Transverse colon (tissue), 4 donors: ENCODE data around the gene SECISBP2. TPM values are rescaled to one million over a fixed set of nuclear protein-coding genes. Genes with fewer than 3 reads are reported as not detected.

Source experiments
- DNase-seq: peaks from one replicate; pipeline ENCODE4 v3.0.0-alpha.2; 2019
- H3K27ac ChIP-seq, 4 donors: fragments of 200-600 bp; sonication (generic); 2 replicates each; pipeline ENCODE4 v1.5.1; 2016 to 2018; ENCODE audit warnings: inconsistent platforms in 4 of 4
- H3K27me3 ChIP-seq: fragments of 200-600 bp; sonication (generic); 2 replicates; pipeline ENCODE4 v1.5.1; 2017; ENCODE audit warnings: inconsistent platforms
- H3K36me3 ChIP-seq, 4 donors: fragments of 200-600 bp; sonication (generic); 2 replicates each; pipeline ENCODE4 v1.5.1; 2017 to 2019; ENCODE audit warnings: inconsistent platforms in 4 of 4
- H3K4me1 ChIP-seq, 4 donors: fragments of 200-600 bp; sonication (generic); 2 replicates each; pipeline ENCODE4 v1.5.1; 2017 to 2020; ENCODE audit warnings: inconsistent platforms in 4 of 4
- H3K4me3 ChIP-seq, 4 donors: fragments of 200-600 bp; sonication (generic); 1 replicate in 1 of 4; 2 replicates in 3 of 4; pipeline versions ENCODE4 v1.5.1 to v1.6.1; 2017 to 2019; ENCODE audit warnings: inconsistent platforms in 4 of 4
- H3K9me3 ChIP-seq, 2 donors: fragments of 200-600 bp; sonication (generic); 2 replicates each; pipeline ENCODE4 v1.5.1; 2017 to 2019; ENCODE audit warnings: inconsistent platforms in 2 of 2
- EP300 ChIP-seq: sonication (generic); formaldehyde crosslinking; IDR thresholded peaks from one replicate; pipeline ENCODE4 v1.6.1; 2017; ENCODE audit warnings: antibody characterized with exemption, low read depth
- POLR2A ChIP-seq: fragments of 450-650 bp; IDR thresholded peaks from one replicate; pipeline ENCODE4 v1.6.1; 2016; ENCODE audit warnings: antibody characterized with exemption, mild to moderate bottlenecking, moderate library complexity
- POLR2AphosphoS5 ChIP-seq, 3 donors: sonication (generic); formaldehyde crosslinking; IDR thresholded peaks; one replicate each; pipeline ENCODE4 v1.6.1; 2016; ENCODE audit warnings: antibody characterized with exemption in 3 of 3
- WGBS, 2 donors: methylation state at CpG; one replicate each; pipeline ENCODE4 v1.1.5; 2018; ENCODE audit warnings: low coverage in 1 of 2; 5-methylcytosine and 5-hydroxymethylcytosine counted together
- in situ Hi-C, 4 donors: fragments of 200-750 bp; cut with MboI; loops; one replicate each; pipeline versions ENCODE4 v1.15.0 to v1.15.1; 2017; ENCODE audit warnings: low sequenced_read_pairs in 3 of 4, low pct_ligation_motif_present in 1 of 4, low pct_unique_long_range_greater_than_20kb in 1 of 4
- intact Hi-C: fragments of 100-400 bp; cut with DNase I; formaldehyde crosslinking; loops from one replicate; pipeline ENCODE4 v1.15.1; 2023; ENCODE audit warnings: low total_unique reads
- total RNA-seq, 4 donors: library from RNA; depleted of rRNA; stranded (reverse); fragments of >200 nt; gene quantifications; one replicate each; pipeline ENCODE4 v1.1.0, GENCODE V29; 2016
- TF ChIP-seq, protein P1 (sequence below), 5 experiments: fragments of 200-600 bp in 3 of 5; fragments of 450-650 bp in 2 of 5; sonication (generic) in 3 of 5; IDR thresholded peaks; 1 replicate in 2 of 5; 2 replicates in 3 of 5; pipeline ENCODE4 v1.5.1; 2016 to 2017; ENCODE audit warnings: antibody characterized with exemption in 5 of 5, inconsistent platforms in 3 of 5, mild to moderate bottlenecking in 2 of 5, moderate library complexity in 1 of 5

SECISBP2 gene
- total RNA-seq, 4 donors from 2014 or later = 46.8 to 127 (median 69.6) TPM

DNA sequence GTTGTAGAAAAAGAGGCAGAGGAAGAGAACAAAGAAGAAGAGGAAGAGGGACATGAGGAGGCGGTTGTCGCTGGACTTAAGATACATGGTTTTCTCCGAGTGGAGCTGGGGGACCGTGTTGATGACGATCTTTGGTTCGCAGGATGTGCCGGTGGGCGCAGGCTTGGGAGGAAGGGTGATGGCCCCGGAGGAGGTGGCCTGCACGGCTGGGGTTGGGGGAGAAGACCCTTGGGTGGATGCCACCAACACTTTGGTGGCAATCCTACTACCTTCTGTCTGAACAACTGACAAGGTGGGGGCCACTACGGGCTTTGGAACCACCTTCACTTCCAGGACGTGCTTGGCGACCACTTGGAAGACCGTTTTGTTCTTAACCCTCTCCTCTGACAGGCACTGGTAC is 60.7 kb downstream of the SECISBP2 start:
- no peaks in the 10 kb centered on the region for H3K9me3 ChIP-seq
- H3K27ac ChIP-seq = no peak overlapping the region
- no peak overlapping the region for H3K4me3 ChIP-seq
- intact Hi-C loops = no loop called here
- no peaks in the 10 kb centered on the region for H3K36me3 ChIP-seq
- peaks cover 0 to 8% (median 0%) of the 10 kb centered on the region in 4 donors for H3K4me1 ChIP-seq
- no peak for DNase-seq
- in situ Hi-C loops = no loop called here
- H3K27me3 ChIP-seq = no peaks in the 10 kb centered on the region
- TF ChIP-seq POLR2A = no peak
- TF ChIP-seq POLR2AphosphoS5 (IDR thresholded peaks at IDR 0.05) = no peak
- TF ChIP-seq, protein P1, sequence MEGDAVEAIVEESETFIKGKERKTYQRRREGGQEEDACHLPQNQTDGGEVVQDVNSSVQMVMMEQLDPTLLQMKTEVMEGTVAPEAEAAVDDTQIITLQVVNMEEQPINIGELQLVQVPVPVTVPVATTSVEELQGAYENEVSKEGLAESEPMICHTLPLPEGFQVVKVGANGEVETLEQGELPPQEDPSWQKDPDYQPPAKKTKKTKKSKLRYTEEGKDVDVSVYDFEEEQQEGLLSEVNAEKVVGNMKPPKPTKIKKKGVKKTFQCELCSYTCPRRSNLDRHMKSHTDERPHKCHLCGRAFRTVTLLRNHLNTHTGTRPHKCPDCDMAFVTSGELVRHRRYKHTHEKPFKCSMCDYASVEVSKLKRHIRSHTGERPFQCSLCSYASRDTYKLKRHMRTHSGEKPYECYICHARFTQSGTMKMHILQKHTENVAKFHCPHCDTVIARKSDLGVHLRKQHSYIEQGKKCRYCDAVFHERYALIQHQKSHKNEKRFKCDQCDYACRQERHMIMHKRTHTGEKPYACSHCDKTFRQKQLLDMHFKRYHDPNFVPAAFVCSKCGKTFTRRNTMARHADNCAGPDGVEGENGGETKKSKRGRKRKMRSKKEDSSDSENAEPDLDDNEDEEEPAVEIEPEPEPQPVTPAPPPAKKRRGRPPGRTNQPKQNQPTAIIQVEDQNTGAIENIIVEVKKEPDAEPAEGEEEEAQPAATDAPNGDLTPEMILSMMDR (IDR thresholded peaks at IDR 0.05) = no peak
- no peak for TF ChIP-seq EP300
- WGBS, 2 donors = 96 to 100% methylated on average over 5 to 14 of the region's 14 CpGs

DNA sequence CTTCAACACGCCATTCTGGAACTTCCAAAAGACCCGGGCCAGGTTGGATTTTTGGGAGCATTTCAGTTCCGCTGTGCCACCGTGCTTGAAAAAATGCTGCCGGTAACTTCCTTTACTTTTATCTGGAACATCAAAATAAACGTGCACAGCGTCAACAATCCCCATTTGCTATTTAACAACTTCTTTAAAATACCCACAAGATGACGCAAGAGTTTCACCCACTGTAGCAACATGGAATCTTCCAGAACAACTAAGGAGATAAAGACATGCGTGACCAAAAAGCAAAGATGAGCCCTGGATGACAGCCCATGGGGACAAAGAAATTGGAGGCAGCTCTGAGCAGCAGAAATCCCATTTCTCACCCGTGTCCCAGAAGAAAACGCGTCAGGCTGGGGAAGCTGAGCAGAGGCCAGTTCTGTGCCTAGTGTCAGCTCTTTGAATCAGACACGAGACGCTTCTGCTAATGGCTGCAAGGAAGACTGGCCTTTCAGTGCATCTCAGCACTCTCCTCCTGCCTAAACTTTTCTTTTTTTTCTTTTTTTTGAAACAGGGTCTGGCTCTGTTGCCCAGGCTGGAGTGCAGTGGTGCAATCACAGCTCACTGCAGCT is 61.3 kb downstream of the SECISBP2 start:
- Histone ChIP-seq H3K9me3 (no peaks in the 10 kb centered on the region), H3K27me3 (no peaks in the 10 kb centered on the region), H3K4me1 (peaks cover 0 to 8% (median 0%) of the 10 kb centered on the region in 4 donors), H3K27ac (no peak overlapping the region), H3K4me3 (no peak overlapping the region), H3K36me3 (no peaks in the 10 kb centered on the region)
- WGBS, 2 donors = 86 to 89% methylated on average over 11 to 14 of the region's 14 CpGs
- TF ChIP-seq POLR2A = no peak
- TF ChIP-seq, protein P1 (IDR thresholded peaks at IDR 0.05) = no peak
- no peak for TF ChIP-seq EP300
- no peak for TF ChIP-seq POLR2AphosphoS5 (IDR thresholded peaks at IDR 0.05)
- DNase-seq = no peak
- in situ Hi-C loops (no loop called here), intact Hi-C loops (no loop called here)

DNA sequence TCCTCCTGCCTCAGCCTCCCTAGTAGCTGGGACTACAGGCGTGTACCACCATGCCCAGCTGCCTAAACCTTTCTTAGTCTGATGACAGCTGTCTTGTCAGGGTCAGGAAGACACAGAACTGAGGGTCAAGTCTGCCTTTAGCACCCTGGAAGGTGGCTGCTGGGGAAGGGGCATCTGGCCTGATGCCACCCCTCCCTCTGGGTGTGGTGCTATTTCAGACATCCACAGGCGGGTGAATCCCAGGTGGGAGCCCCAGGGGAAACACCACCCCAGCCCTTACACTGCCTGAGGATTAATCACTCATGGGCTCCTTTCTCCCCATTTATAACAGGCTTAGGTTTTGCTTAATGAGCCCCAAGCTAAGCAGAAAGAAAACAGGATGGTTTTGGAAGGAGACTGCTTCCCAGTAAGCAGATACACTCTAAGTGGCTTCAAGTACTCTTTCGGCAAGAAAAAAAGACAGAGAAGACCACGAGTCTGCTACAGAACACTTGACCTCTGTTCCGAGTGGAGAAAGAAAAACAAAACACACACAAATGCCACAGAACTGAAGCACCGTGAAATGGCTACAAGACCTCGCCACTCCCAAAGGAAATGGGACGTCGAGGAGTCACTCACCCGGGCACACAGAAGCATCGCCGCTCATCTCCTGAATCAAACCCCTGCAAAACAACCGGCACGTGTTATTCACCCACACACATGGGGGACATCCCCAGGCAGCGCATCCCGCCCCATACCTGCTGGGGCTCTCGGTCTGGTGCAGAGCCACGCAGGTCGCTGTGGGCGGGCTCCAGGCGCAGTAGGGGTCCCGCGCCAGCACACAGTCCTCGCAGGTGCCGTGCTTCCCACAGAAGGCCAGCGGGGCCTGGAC is 62.4 kb downstream of the SECISBP2 start:
- Histone ChIP-seq H3K36me3 (no peaks in the 10 kb centered on the region), H3K27ac (no peak overlapping the region), H3K4me3 (no peak overlapping the region), H3K4me1 (peaks cover 0 to 1% (median 0%) of the 10 kb centered on the region in 4 donors), H3K27me3 (no peaks in the 10 kb centered on the region), H3K9me3 (no peaks in the 10 kb centered on the region)
- in situ Hi-C loops (no loop called here), intact Hi-C loops (no loop called here)
- no peak for DNase-seq
- TF ChIP-seq EP300 (no peak), POLR2A (no peak), POLR2AphosphoS5 (IDR thresholded peaks at IDR 0.05) (no peak)
- TF ChIP-seq, protein P1 (IDR thresholded peaks at IDR 0.05) = no peak
- WGBS, 2 donors = 85 to 86% methylated on average over 10 to 26 of the region's 26 CpGs

DNA sequence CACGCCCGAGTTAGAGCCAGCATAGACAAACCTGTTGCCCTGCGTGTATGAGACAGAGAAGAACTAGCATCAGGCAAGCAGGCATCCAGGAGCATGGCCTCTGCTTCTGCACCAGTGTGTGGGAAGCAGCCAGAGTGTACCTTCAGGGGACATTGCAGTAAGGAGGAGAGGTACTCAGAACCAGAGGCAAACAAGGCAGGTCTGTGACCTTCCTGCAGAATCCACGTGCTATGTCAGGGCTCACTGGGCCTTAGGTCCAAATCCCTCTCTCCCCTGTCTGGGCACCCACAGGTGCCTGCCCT is 63.0 kb downstream of the SECISBP2 start:
- H3K27ac ChIP-seq = no peak overlapping the region
- no peak for DNase-seq
- 96% methylated on average over 4 of the region's 4 CpGs; no CpG with 5 or more reads in 1 of the 2 donors for WGBS, 2 donors
- H3K4me3 ChIP-seq = no peak overlapping the region
- H3K4me1 ChIP-seq = no peaks in the 10 kb centered on the region
- in situ Hi-C loops (no loop called here), intact Hi-C loops (no loop called here)
- no peak for TF ChIP-seq POLR2A
- TF ChIP-seq POLR2AphosphoS5 (IDR thresholded peaks at IDR 0.05) = no peak
- TF ChIP-seq EP300 = no peak
- TF ChIP-seq, protein P1 (IDR thresholded peaks at IDR 0.05) = no peak
- H3K9me3 ChIP-seq = no peaks in the 10 kb centered on the region
- no peaks in the 10 kb centered on the region for H3K27me3 ChIP-seq
- no peaks in the 10 kb centered on the region for H3K36me3 ChIP-seq
